ENCODE data around the gene FRAS1. TPM values are rescaled to one million over a fixed set of nuclear protein-coding genes. Genes with fewer than 3 reads are reported as not detected.

Gene FRAS1
- total and polyA plus RNA-seq, 2 donors (not counting 3 experiments of a cell fraction or from before 2014, with no cell fraction given), result 1.4 to 3.6 TPM

DNA sequence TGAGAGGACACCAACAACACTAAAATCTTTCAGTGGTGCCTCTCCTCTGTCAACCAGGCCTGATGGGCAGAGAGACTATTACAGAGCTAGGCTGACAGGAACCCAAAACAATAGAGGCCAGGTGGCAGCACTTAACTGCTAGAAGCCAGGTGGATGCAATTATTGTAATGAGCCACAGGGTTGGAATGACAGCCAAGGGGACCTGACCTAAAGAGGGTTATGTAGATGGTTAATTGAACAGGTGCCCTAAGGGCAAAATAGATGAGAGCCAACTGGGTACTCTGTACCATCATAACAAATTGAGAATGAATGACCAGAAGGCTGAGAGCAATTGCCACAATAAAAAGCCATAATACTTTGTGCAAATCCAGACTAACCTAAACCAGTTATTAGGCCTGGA, 24.7 kb upstream of the FRAS1 start:
- BruUV-seq (replicated peaks), result no TSS peak
- no peaks in the 10 kb centered on the region for H3K4me1 ChIP-seq (ENCODE audit: control insufficient read depth, extremely low read depth, insufficient read depth, low read length)
- H3K4me3 ChIP-seq (replicated peaks in 1 of 3; ENCODE audit: insufficient read depth in 1 of 3, low read depth in 1 of 3, low read length in 3 of 3), result no peak overlapping the region
- FAIRE-seq, result no peak
- POLR2A ChIA-PET, result no interaction called here
- intact Hi-C loops (cut with micrococcal nuclease), result no loop called here
- no peak overlapping the region for H3K9ac ChIP-seq (replicated peaks; ENCODE audit: extremely low read depth, insufficient read depth, low read length)
- peaks cover 0 to 7% of the 10 kb centered on the region in 2 experiments for H3K27me3 ChIP-seq (ENCODE audit: control insufficient read depth in 2 of 2, insufficient read depth in 2 of 2, low read length in 2 of 2)
- DNase-seq (ENCODE audit: low read depth, low spot score), result no peak
- H3K9me1 ChIP-seq (replicated peaks; ENCODE audit: control insufficient read depth, extremely low read depth, insufficient read depth, low read length), result no peaks in the 10 kb centered on the region
- dilution Hi-C loops (cut with MboI; ENCODE audit: extremely low pct_ligation_motif_present, low sequenced_read_pairs), result no loop called here
- CTCF ChIA-PET, result interaction anchor here (0.7 to 0.9 kb wide), 2 partner anchors 10 to 27 kb away, joined by 3 to 4 read pairs; no protein-coding TSS in a partner anchor
- H3K79me2 ChIP-seq (ENCODE audit: control insufficient read depth, insufficient read depth, low read length), result no peaks in the 10 kb centered on the region
- no peak overlapping the region for H3K4me2 ChIP-seq (ENCODE audit: insufficient read depth, low read length)
- no peaks in the 10 kb centered on the region for H3K36me3 ChIP-seq (ENCODE audit: control insufficient read depth in 2 of 2, extremely low read depth in 1 of 2, insufficient read depth in 2 of 2, low read length in 2 of 2)
- no peak overlapping the region for H3K27ac ChIP-seq (ENCODE audit: insufficient read depth, low read depth, low read length)
- no peak overlapping the region for H2AFZ ChIP-seq (ENCODE audit: low read depth, low read length)
- TF ChIP-seq, protein P1, sequence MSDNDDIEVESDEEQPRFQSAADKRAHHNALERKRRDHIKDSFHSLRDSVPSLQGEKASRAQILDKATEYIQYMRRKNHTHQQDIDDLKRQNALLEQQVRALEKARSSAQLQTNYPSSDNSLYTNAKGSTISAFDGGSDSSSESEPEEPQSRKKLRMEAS (IDR thresholded peaks at IDR 0.05; ENCODE audit: insufficient read depth, insufficient read length), result no peak
- no peaks in the 10 kb centered on the region for H4K20me1 ChIP-seq (replicated peaks; ENCODE audit: control insufficient read depth, extremely low read depth, insufficient read depth, low read length)
- H3K9me3 ChIP-seq (replicated peaks; ENCODE audit: control insufficient read depth, insufficient read depth, low read length), result no peaks in the 10 kb centered on the region

DNA sequence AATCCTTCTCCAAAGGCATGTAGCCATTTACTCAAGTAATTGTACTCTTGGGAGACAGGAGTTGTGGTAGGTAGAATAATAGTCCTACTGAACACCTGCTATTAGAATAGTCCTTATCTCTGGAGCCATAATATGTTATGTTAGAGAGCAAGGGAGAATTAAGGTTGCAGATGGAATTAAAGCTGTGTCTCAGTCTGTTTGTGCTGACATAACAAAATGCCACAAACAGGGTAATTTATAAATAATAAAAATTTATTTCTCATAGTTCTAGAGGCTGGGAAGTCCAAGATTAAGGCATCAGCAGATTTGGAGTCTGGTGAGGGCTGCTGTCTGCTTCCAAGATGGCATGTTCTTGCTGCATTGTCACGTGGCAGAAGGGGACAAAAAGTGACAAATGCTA, 24.2 kb upstream of the FRAS1 start:
- no peaks in the 10 kb centered on the region for H3K4me1 ChIP-seq (ENCODE audit: control insufficient read depth, extremely low read depth, insufficient read depth, low read length)
- no peaks in the 10 kb centered on the region for H3K9me3 ChIP-seq (replicated peaks; ENCODE audit: control insufficient read depth, insufficient read depth, low read length)
- H3K9ac ChIP-seq (replicated peaks; ENCODE audit: extremely low read depth, insufficient read depth, low read length), result no peak overlapping the region
- FAIRE-seq, result no peak
- ChIA-PET CTCF (no interaction called here), POLR2A (no interaction called here)
- H3K4me2 ChIP-seq (ENCODE audit: insufficient read depth, low read length), result no peak overlapping the region
- intact Hi-C loops (cut with micrococcal nuclease), result no loop called here
- no peaks in the 10 kb centered on the region for H3K36me3 ChIP-seq (ENCODE audit: control insufficient read depth in 2 of 2, extremely low read depth in 1 of 2, insufficient read depth in 2 of 2, low read length in 2 of 2)
- H3K9me1 ChIP-seq (replicated peaks; ENCODE audit: control insufficient read depth, extremely low read depth, insufficient read depth, low read length), result no peaks in the 10 kb centered on the region
- no peaks in the 10 kb centered on the region for H3K79me2 ChIP-seq (ENCODE audit: control insufficient read depth, insufficient read depth, low read length)
- TF ChIP-seq, protein P1 (IDR thresholded peaks at IDR 0.05; ENCODE audit: insufficient read depth, insufficient read length), result no peak
- TF ChIP-seq JUN (IDR thresholded peaks at IDR 0.05; ENCODE audit: borderline replicate concordance, insufficient read depth, insufficient read length, low read depth) (no peak), EZH2 (IDR thresholded peaks at IDR 0.05; ENCODE audit: borderline replicate concordance, low read depth, low read length, severe bottlenecking) (no peak), POLR2AphosphoS5 (IDR thresholded peaks at IDR 0.05; ENCODE audit: insufficient read depth, low read depth, low read length) (no peak)
- H3K27ac ChIP-seq (ENCODE audit: insufficient read depth, low read depth, low read length), result no peak overlapping the region
- BruUV-seq (replicated peaks), result no TSS peak
- no peaks in the 10 kb centered on the region for H4K20me1 ChIP-seq (replicated peaks; ENCODE audit: control insufficient read depth, extremely low read depth, insufficient read depth, low read length)
- no peak overlapping the region for H3K4me3 ChIP-seq (replicated peaks in 1 of 3; ENCODE audit: insufficient read depth in 1 of 3, low read depth in 1 of 3, low read length in 3 of 3)
- H3K27me3 ChIP-seq (ENCODE audit: control insufficient read depth in 2 of 2, insufficient read depth in 2 of 2, low read length in 2 of 2), result peaks cover 0 to 7% of the 10 kb centered on the region in 2 experiments
- dilution Hi-C loops (cut with MboI; ENCODE audit: extremely low pct_ligation_motif_present, low sequenced_read_pairs), result no loop called here
- DNase-seq (ENCODE audit: low read depth, low spot score), result no peak
- no peak overlapping the region for H2AFZ ChIP-seq (ENCODE audit: low read depth, low read length)

Data from endothelial cell of umbilical vein (primary cell).